GM12878 (cell line): ENCODE data around the gene CCL3. TPM values are rescaled to one million over a fixed set of nuclear protein-coding genes. Genes with fewer than 3 reads are reported as not detected.

Source experiments
- ATAC-seq: fragments of 200-7000 bp; cut with Tn5 transposase; 3 replicates; pipeline ENCODE4 v1.9.1; 2020; ENCODE audit warnings: mild to moderate bottlenecking, moderate library complexity
- BruUV-seq: library from RNA; stranded (reverse); fragments of 400-500 nt; replicated peaks from 2 replicates; lab custom pipeline; 2021; lab: Mats Ljungman, UMichigan
- CTCF ChIA-PET: fragments of 300-600 bp; sonication (Branson Sonifier 250); formaldehyde crosslinking; extraction: SDS; loops from one replicate; lab custom pipeline; 2021; ENCODE audit warnings: inconsistent platforms; lab: Yijun Ruan, JAX
- POLR2A ChIA-PET: fragments of 350-600 bp; formaldehyde crosslinking; extraction: SDS; loops from one replicate; lab custom pipeline; 2021; ENCODE audit warnings: inconsistent platforms; lab: Charles Lee
- RAD21 ChIA-PET: fragments of 300-600 bp; sonication (Branson Sonifier 250); formaldehyde crosslinking; loops from one replicate; lab custom pipeline; 2023; ENCODE audit warnings: antibody characterized with exemption; ENCODE audit not compliant: unreplicated experiment; lab: Charles Lee
- SMC1A ChIA-PET: fragments of 300-600 bp; sonication (Branson Sonifier 250); formaldehyde crosslinking; loops from one replicate; lab custom pipeline; 2023; ENCODE audit not compliant: unreplicated experiment, uncharacterized antibody; lab: Charles Lee
- DNase-seq: peaks from one replicate; pipeline ENCODE4 v3.0.0-alpha.2; 2011; ENCODE audit warnings: low read depth, low spot score
- FAIRE-seq: peaks from 3 replicates; lab custom pipeline; 2011; peaks lifted over from hg19 to GRCh38; lab: Jason Lieb, UNC
- H2AFZ ChIP-seq: 2 replicates; pipeline ENCODE4 v1.6.0; 2011; ENCODE audit warnings: low read depth, low read length, control low read depth; ENCODE audit not compliant: control insufficient read depth
- H3K27ac ChIP-seq: 2 replicates; pipeline ENCODE4 v1.5.1; 2011; ENCODE audit warnings: control low read depth; ENCODE audit not compliant: control insufficient read depth, insufficient read depth
- H3K27me3 ChIP-seq, 2 experiments: replicated peaks in 1 of 2; 2 replicates each; pipeline versions ENCODE4 v1.6.0 to v1.6.1; 2011; ENCODE audit warnings: low read length in 1 of 2; ENCODE audit not compliant: control insufficient read depth in 2 of 2, insufficient read depth in 2 of 2
- H3K36me3 ChIP-seq, 2 experiments: 2 replicates each; pipeline ENCODE4 v1.5.1; 2011; ENCODE audit warnings: low read length in 1 of 2; ENCODE audit not compliant: control insufficient read depth in 2 of 2, insufficient read depth in 2 of 2
- H3K4me1 ChIP-seq: 2 replicates; pipeline ENCODE4 v1.6.1; 2011; ENCODE audit warnings: mild to moderate bottlenecking, low read length, moderate library complexity, mixed read lengths; ENCODE audit not compliant: control insufficient read depth, insufficient read depth
- H3K4me2 ChIP-seq: 2 replicates; pipeline ENCODE4 v1.6.0; 2011; ENCODE audit warnings: control low read depth; ENCODE audit not compliant: control insufficient read depth, insufficient read depth
- H3K4me3 ChIP-seq: fragments of 200-600 bp; sonication (generic); 2 replicates; pipeline ENCODE4 v1.5.1; 2016
- H3K79me2 ChIP-seq: 2 replicates; pipeline ENCODE4 v1.6.0; 2011; ENCODE audit warnings: low read length; ENCODE audit not compliant: control insufficient read depth, insufficient read depth
- H3K9ac ChIP-seq: 2 replicates; pipeline ENCODE4 v1.8.0; 2011; ENCODE audit warnings: low read length, control low read depth, mixed read lengths; ENCODE audit not compliant: control insufficient read depth, insufficient read depth
- H3K9me3 ChIP-seq: replicated peaks from 3 replicates; pipeline ENCODE4 v1.5.1; 2011; ENCODE audit warnings: mild to moderate bottlenecking, low read length; ENCODE audit not compliant: control insufficient read depth, insufficient read depth
- H4K20me1 ChIP-seq: 2 replicates; pipeline ENCODE4 v1.6.0; 2011; ENCODE audit not compliant: control insufficient read depth, insufficient read depth
- CHD1 ChIP-seq: IDR thresholded peaks from 2 replicates; pipeline ENCODE4 v1.6.1; 2012; ENCODE audit warnings: low read depth, low read length, improper control_type of control experiment
- MTA3 ChIP-seq: IDR thresholded peaks from 2 replicates; pipeline ENCODE4 v1.6.1; 2012; ENCODE audit warnings: low read length, inconsistent platforms, borderline replicate concordance
- REST ChIP-seq: IDR thresholded peaks from 2 replicates; pipeline ENCODE4 v1.6.1; 2012; ENCODE audit warnings: mild to moderate bottlenecking, low read depth, low read length
- SMAD5 ChIP-seq: IDR thresholded peaks from 2 replicates; pipeline ENCODE4 v1.6.1; 2016; ENCODE audit warnings: antibody characterized with exemption, low read depth
- SUPT20H ChIP-seq: IDR thresholded peaks from 2 replicates; pipeline ENCODE4 v1.6.1; 2011; ENCODE audit warnings: low read depth, mild to moderate bottlenecking, low read length, moderate library complexity, borderline replicate concordance; ENCODE audit not compliant: control insufficient read depth
- WGBS: methylation state at CpG from one replicate; pipeline ENCODE4 v1.1.6; 2016; ENCODE audit warnings: low lambda C conversion rate; ENCODE audit not compliant: insufficient replicate concordance, insufficient coverage; ENCODE audit errors: missing lambda C conversion rate; 5-methylcytosine and 5-hydroxymethylcytosine counted together
- in situ Hi-C: fragments of 300-500 bp; cut with MboI; formaldehyde crosslinking; loops from 9 replicates; pipeline ENCODE4 v1.14.3; 2018; ENCODE audit warnings: mixed read lengths
- intact Hi-C: fragments of 100-400 bp; cut with micrococcal nuclease; formaldehyde crosslinking; loops from one replicate; pipeline ENCODE4 v1.14.2; 2022; ENCODE audit not compliant: unreplicated experiment
- polyA plus RNA-seq, 11 experiments: library from polyadenylated mRNA; depleted of rRNA in 4 of 11; unstranded in 6 of 11; stranded (reverse) in 5 of 11; fragments of >200 nt; fragmentation: Nextera tagmentation in 4 of 11; fragmentation: Illumina TruSeq in 1 of 11; extraction: Ambion mirVana in 4 of 11; extraction: Trizol in 1 of 11; gene quantifications; 1 replicate in 1 of 11; 2 replicates in 10 of 11; pipeline versions ENCODE4 v1.2.1 to v1.2.3, GENCODE V29; 2011 to 2016; ENCODE audit warnings: inconsistent platforms in 2 of 11, missing spikeins in 2 of 11, low read depth in 1 of 11
- small RNA-seq: library from RNA; depleted of rRNA; stranded (forward); fragments of <200 nt; gene quantifications from one replicate; pipeline ENCODE3, GENCODE V24; 2014
- total RNA-seq, 4 experiments: library from RNA; depleted of rRNA in 3 of 4; stranded (reverse); fragments of >200 nt in 3 of 4; fragmentation: Illumina TruSeq in 1 of 4; extraction: Trizol in 1 of 4; gene quantifications; 2 replicates each; pipeline versions ENCODE4 v1.2.1 to v1.2.3, GENCODE V29; 2013 to 2021

CCL3 gene
- total and polyA plus RNA-seq, 10 of the 15 experiments (the other 5 are each of a cell fraction or from before 2014, with no cell fraction given), result 96.5 to 1,488 (median 199) TPM

- H3K27ac ChIP-seq, result no peak overlapping the region
- no peak for FAIRE-seq
- H3K4me2 ChIP-seq, result no peak overlapping the region
- ATAC-seq, result no peak
- H4K20me1 ChIP-seq, result no peaks in the 10 kb centered on the region
- no peak overlapping the region for H3K9ac ChIP-seq
- 12% methylated on average over 2 of the region's 2 CpGs for WGBS
- in situ Hi-C loops (no loop called here), intact Hi-C loops (no loop called here)
- no peaks in the 10 kb centered on the region for H3K4me1 ChIP-seq
- no TSS peak for BruUV-seq
- H3K79me2 ChIP-seq, result no peaks in the 10 kb centered on the region
- ChIA-PET CTCF (interaction anchor here (1.5 kb wide), 1 partner anchor 101 kb away, joined by 3 read pairs; no protein-coding TSS in a partner anchor), SMC1A (interaction anchor here (0.9 to 1.4 kb wide), 3 partner anchors 10 to 20 kb away, joined by 3 to 4 read pairs (median 4); partner anchors contain the start of gene CCL18), RAD21 (no interaction called here), POLR2A (no interaction called here)
- no peaks in the 10 kb centered on the region for H3K36me3 ChIP-seq
- H3K4me3 ChIP-seq, result no peak overlapping the region
- peaks cover 2% of the 10 kb centered on the region; the same call in 2 of the 3 replicates for H3K9me3 ChIP-seq
- DNase-seq, result no peak
- H2AFZ ChIP-seq, result no peak overlapping the region
- H3K27me3 ChIP-seq, result no peaks in the 10 kb centered on the region
- TF ChIP-seq MTA3, result no peak
- TF ChIP-seq SMAD5, result no peak
- no peak for TF ChIP-seq CHD1
- no peak for TF ChIP-seq SUPT20H
- no peak for TF ChIP-seq REST
- TF ChIP-seq, all 136 proteins: peak for 0
Measured at GRCh38 chr17:36048066-36048465, 41.9 kb downstream of the CCL3 start.

Small RNAs within 50 kb of the gene (small RNA-seq; reads per million reads assigned to genes)
- not detected for gene RN7SL301P

Other genes with a start within 250 kb of the CCL3 start
Only the 7 nearest of the 15 such genes appear.
- gene CCL14, start 103.4 kb downstream of the CCL3 start, total RNA-seq (2014; rRNA removed), result not detected in 2 replicates
- gene CCL14, start 103.4 kb downstream of the CCL3 start, total RNA-seq (2014; rRNA removed; fragmentation: Illumina TruSeq; extraction: Trizol), result not detected in 2 replicates
- not detected in 2 replicates for gene CCL14, start 103.4 kb downstream of the CCL3 start, total RNA-seq (2021)
- not detected in 2 replicates for gene CCL14, start 103.4 kb downstream of the CCL3 start, polyA plus RNA-seq (2011; rRNA removed)
- gene CCL14, start 103.4 kb downstream of the CCL3 start, polyA plus RNA-seq (2014; fragmentation: Illumina TruSeq; extraction: Trizol), result not detected in 2 replicates
- gene CCL14, start 103.4 kb downstream of the CCL3 start, polyA plus RNA-seq (2014; fragmentation: Nextera tagmentation; extraction: Ambion mirVana), result not detected
- not detected in 2 replicates for gene CCL14, start 103.4 kb downstream of the CCL3 start, polyA plus RNA-seq (2014; rRNA removed)
- gene CCL14, start 103.4 kb downstream of the CCL3 start, polyA plus RNA-seq (2016; fragmentation: Nextera tagmentation; extraction: Ambion mirVana), result not detected
- not detected in 2 replicates for gene CCL15, start 88.6 kb downstream of the CCL3 start, total RNA-seq (2014; rRNA removed)
- not detected in 2 replicates for gene CCL15, start 88.6 kb downstream of the CCL3 start, total RNA-seq (2014; rRNA removed; fragmentation: Illumina TruSeq; extraction: Trizol)
- gene CCL15, start 88.6 kb downstream of the CCL3 start, total RNA-seq (2021), result not detected in 2 replicates
- gene CCL15, start 88.6 kb downstream of the CCL3 start, polyA plus RNA-seq (2011; rRNA removed), result not detected in 2 replicates
- gene CCL15, start 88.6 kb downstream of the CCL3 start, polyA plus RNA-seq (2014; fragmentation: Illumina TruSeq; extraction: Trizol), result 0.12 TPM in 1 of 2 replicates, not detected in the other
- not detected for gene CCL15, start 88.6 kb downstream of the CCL3 start, polyA plus RNA-seq (2014; fragmentation: Nextera tagmentation; extraction: Ambion mirVana)
- not detected in 2 replicates for gene CCL15, start 88.6 kb downstream of the CCL3 start, polyA plus RNA-seq (2014; rRNA removed)
- gene CCL15, start 88.6 kb downstream of the CCL3 start, polyA plus RNA-seq (2016; fragmentation: Nextera tagmentation; extraction: Ambion mirVana), result not detected
- gene CCL23, start 72.2 kb downstream of the CCL3 start, total RNA-seq (2014; rRNA removed), result 0.22 and 0.40 TPM in 2 replicates
- not detected in 2 replicates for gene CCL23, start 72.2 kb downstream of the CCL3 start, total RNA-seq (2014; rRNA removed; fragmentation: Illumina TruSeq; extraction: Trizol)
- gene CCL23, start 72.2 kb downstream of the CCL3 start, total RNA-seq (2021), result not detected in 2 replicates
- 0.62 and 1.0 TPM in 2 replicates for gene CCL23, start 72.2 kb downstream of the CCL3 start, polyA plus RNA-seq (2011; rRNA removed)
- 0.15 TPM in 1 of 2 replicates, not detected in the other for gene CCL23, start 72.2 kb downstream of the CCL3 start, polyA plus RNA-seq (2014; fragmentation: Illumina TruSeq; extraction: Trizol)
- under 1 TPM in 1 of 2 experiments, not detected in 1; 0.42 TPM for gene CCL23, start 72.2 kb downstream of the CCL3 start, polyA plus RNA-seq (2014; fragmentation: Nextera tagmentation; extraction: Ambion mirVana)
- gene CCL23, start 72.2 kb downstream of the CCL3 start, polyA plus RNA-seq (2014; rRNA removed), result 0.18 TPM in 1 of 2 replicates, not detected in the other
- gene CCL23, start 72.2 kb downstream of the CCL3 start, polyA plus RNA-seq (2016; fragmentation: Nextera tagmentation; extraction: Ambion mirVana), result not detected
- gene CCL18, start 25.9 kb downstream of the CCL3 start, total RNA-seq (2014; rRNA removed), result not detected in 2 replicates
- not detected in 2 replicates for gene CCL18, start 25.9 kb downstream of the CCL3 start, total RNA-seq (2014; rRNA removed; fragmentation: Illumina TruSeq; extraction: Trizol)
- gene CCL18, start 25.9 kb downstream of the CCL3 start, total RNA-seq (2021), result not detected in 2 replicates
- gene CCL18, start 25.9 kb downstream of the CCL3 start, polyA plus RNA-seq (2011; rRNA removed), result 0.26 TPM in 1 of 2 replicates, not detected in the other
- not detected in 2 replicates for gene CCL18, start 25.9 kb downstream of the CCL3 start, polyA plus RNA-seq (2014; fragmentation: Illumina TruSeq; extraction: Trizol)
- gene CCL18, start 25.9 kb downstream of the CCL3 start, polyA plus RNA-seq (2014; fragmentation: Nextera tagmentation; extraction: Ambion mirVana), result not detected
- gene CCL18, start 25.9 kb downstream of the CCL3 start, polyA plus RNA-seq (2014; rRNA removed), result not detected in 2 replicates
- gene CCL18, start 25.9 kb downstream of the CCL3 start, polyA plus RNA-seq (2016; fragmentation: Nextera tagmentation; extraction: Ambion mirVana), result not detected
- 77.8 and 78.7 TPM in 2 replicates for gene CCL4, start 13.7 kb upstream of the CCL3 start, total RNA-seq (2014; rRNA removed)
- gene CCL4, start 13.7 kb upstream of the CCL3 start, total RNA-seq (2014; rRNA removed; fragmentation: Illumina TruSeq; extraction: Trizol), result 80.1 and 85.0 TPM in 2 replicates
- gene CCL4, start 13.7 kb upstream of the CCL3 start, total RNA-seq (2021), result 50.8 and 54.8 TPM in 2 replicates
- 524 and 741 TPM in 2 replicates for gene CCL4, start 13.7 kb upstream of the CCL3 start, polyA plus RNA-seq (2011; rRNA removed)
- gene CCL4, start 13.7 kb upstream of the CCL3 start, polyA plus RNA-seq (2014; fragmentation: Illumina TruSeq; extraction: Trizol), result 76.3 and 86.9 TPM in 2 replicates
- 100 to 1,000 TPM; 357 to 425 TPM for gene CCL4, start 13.7 kb upstream of the CCL3 start, polyA plus RNA-seq (2014; fragmentation: Nextera tagmentation; extraction: Ambion mirVana)
- gene CCL4, start 13.7 kb upstream of the CCL3 start, polyA plus RNA-seq (2014; rRNA removed), result 87.3 and 96.6 TPM in 2 replicates
- gene CCL4, start 13.7 kb upstream of the CCL3 start, polyA plus RNA-seq (2016; fragmentation: Nextera tagmentation; extraction: Ambion mirVana), result 10 to 100 TPM; 18.7 to 20.5 TPM
- gene TBC1D3B, start 86.5 kb upstream of the CCL3 start, total RNA-seq (2014; rRNA removed), result 1.8 and 2.7 TPM in 2 replicates
- 1.6 and 2.0 TPM in 2 replicates for gene TBC1D3B, start 86.5 kb upstream of the CCL3 start, total RNA-seq (2014; rRNA removed; fragmentation: Illumina TruSeq; extraction: Trizol)
- 2.5 and 8.5 TPM in 2 replicates for gene TBC1D3B, start 86.5 kb upstream of the CCL3 start, total RNA-seq (2021)
- gene TBC1D3B, start 86.5 kb upstream of the CCL3 start, polyA plus RNA-seq (2011; rRNA removed), result 2.0 and 2.1 TPM in 2 replicates
- 0.93 TPM in 1 of 2 replicates, not detected in the other for gene TBC1D3B, start 86.5 kb upstream of the CCL3 start, polyA plus RNA-seq (2014; fragmentation: Illumina TruSeq; extraction: Trizol)
- gene TBC1D3B, start 86.5 kb upstream of the CCL3 start, polyA plus RNA-seq (2014; fragmentation: Nextera tagmentation; extraction: Ambion mirVana), result not detected
- 3.0 and 4.8 TPM in 2 replicates for gene TBC1D3B, start 86.5 kb upstream of the CCL3 start, polyA plus RNA-seq (2014; rRNA removed)
- 1 to 10 TPM in 1 of 2 experiments, under 1 TPM in 1; 0.67 to 1.6 TPM for gene TBC1D3B, start 86.5 kb upstream of the CCL3 start, polyA plus RNA-seq (2016; fragmentation: Nextera tagmentation; extraction: Ambion mirVana)
- gene CCL3L1, start 106.6 kb upstream of the CCL3 start, total RNA-seq (2014; rRNA removed), result 13.0 and 14.8 TPM in 2 replicates
- 12.4 and 15.3 TPM in 2 replicates for gene CCL3L1, start 106.6 kb upstream of the CCL3 start, total RNA-seq (2014; rRNA removed; fragmentation: Illumina TruSeq; extraction: Trizol)
- 12.9 and 13.6 TPM in 2 replicates for gene CCL3L1, start 106.6 kb upstream of the CCL3 start, total RNA-seq (2021)
- gene CCL3L1, start 106.6 kb upstream of the CCL3 start, polyA plus RNA-seq (2011; rRNA removed), result 26.9 and 108 TPM in 2 replicates
- 5.4 and 13.4 TPM in 2 replicates for gene CCL3L1, start 106.6 kb upstream of the CCL3 start, polyA plus RNA-seq (2014; fragmentation: Illumina TruSeq; extraction: Trizol)
- 10 to 100 TPM; 13.8 to 14.5 TPM for gene CCL3L1, start 106.6 kb upstream of the CCL3 start, polyA plus RNA-seq (2014; fragmentation: Nextera tagmentation; extraction: Ambion mirVana)
- gene CCL3L1, start 106.6 kb upstream of the CCL3 start, polyA plus RNA-seq (2014; rRNA removed), result 12.6 and 14.0 TPM in 2 replicates
- 1 to 10 TPM; 1.9 to 3.2 TPM for gene CCL3L1, start 106.6 kb upstream of the CCL3 start, polyA plus RNA-seq (2016; fragmentation: Nextera tagmentation; extraction: Ambion mirVana)